Measurements from ENCODE around the gene ADIPOR2.

Gene ADIPOR2

GRCh38 chr12:1738446-1738845 lies 47.6 kb downstream of the ADIPOR2 start:
- ChIA-PET POLR2A (no interaction called here), CTCF (no interaction called here)
- TF ChIP-seq, protein P1, sequence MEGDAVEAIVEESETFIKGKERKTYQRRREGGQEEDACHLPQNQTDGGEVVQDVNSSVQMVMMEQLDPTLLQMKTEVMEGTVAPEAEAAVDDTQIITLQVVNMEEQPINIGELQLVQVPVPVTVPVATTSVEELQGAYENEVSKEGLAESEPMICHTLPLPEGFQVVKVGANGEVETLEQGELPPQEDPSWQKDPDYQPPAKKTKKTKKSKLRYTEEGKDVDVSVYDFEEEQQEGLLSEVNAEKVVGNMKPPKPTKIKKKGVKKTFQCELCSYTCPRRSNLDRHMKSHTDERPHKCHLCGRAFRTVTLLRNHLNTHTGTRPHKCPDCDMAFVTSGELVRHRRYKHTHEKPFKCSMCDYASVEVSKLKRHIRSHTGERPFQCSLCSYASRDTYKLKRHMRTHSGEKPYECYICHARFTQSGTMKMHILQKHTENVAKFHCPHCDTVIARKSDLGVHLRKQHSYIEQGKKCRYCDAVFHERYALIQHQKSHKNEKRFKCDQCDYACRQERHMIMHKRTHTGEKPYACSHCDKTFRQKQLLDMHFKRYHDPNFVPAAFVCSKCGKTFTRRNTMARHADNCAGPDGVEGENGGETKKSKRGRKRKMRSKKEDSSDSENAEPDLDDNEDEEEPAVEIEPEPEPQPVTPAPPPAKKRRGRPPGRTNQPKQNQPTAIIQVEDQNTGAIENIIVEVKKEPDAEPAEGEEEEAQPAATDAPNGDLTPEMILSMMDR (IDR thresholded peaks at IDR 0.05; ENCODE audit: insufficient read depth, low read length, missing control alignments) = no peak
- no peak overlapping the region for H3K4me3 ChIP-seq (ENCODE audit: low read depth, low read length)
- no peak for DNase-seq (ENCODE audit: low read depth, low spot score)

GRCh38 chr12:1739368-1739767 lies 48.5 kb downstream of the ADIPOR2 start:
- TF ChIP-seq, protein P1 (IDR thresholded peaks at IDR 0.05; ENCODE audit: insufficient read depth, low read length, missing control alignments) = no peak
- DNase-seq (ENCODE audit: low read depth, low spot score) = no peak
- no peak overlapping the region for H3K4me3 ChIP-seq (ENCODE audit: low read depth, low read length)
- ChIA-PET CTCF (no interaction called here), POLR2A (no interaction called here)

GRCh38 chr12:1740161-1740948 lies 49.5 kb downstream of the ADIPOR2 start:
- no peak for DNase-seq (ENCODE audit: low read depth, low spot score)
- POLR2A ChIA-PET = no interaction called here
- CTCF ChIA-PET = interaction anchor here (1.8 kb wide), 1 partner anchor 200 kb away, joined by 4 read pairs; no protein-coding TSS in a partner anchor
- TF ChIP-seq, protein P1 (IDR thresholded peaks at IDR 0.05; ENCODE audit: insufficient read depth, low read length, missing control alignments) = no peak
- H3K4me3 ChIP-seq (ENCODE audit: low read depth, low read length) = no peak overlapping the region

DNA sequence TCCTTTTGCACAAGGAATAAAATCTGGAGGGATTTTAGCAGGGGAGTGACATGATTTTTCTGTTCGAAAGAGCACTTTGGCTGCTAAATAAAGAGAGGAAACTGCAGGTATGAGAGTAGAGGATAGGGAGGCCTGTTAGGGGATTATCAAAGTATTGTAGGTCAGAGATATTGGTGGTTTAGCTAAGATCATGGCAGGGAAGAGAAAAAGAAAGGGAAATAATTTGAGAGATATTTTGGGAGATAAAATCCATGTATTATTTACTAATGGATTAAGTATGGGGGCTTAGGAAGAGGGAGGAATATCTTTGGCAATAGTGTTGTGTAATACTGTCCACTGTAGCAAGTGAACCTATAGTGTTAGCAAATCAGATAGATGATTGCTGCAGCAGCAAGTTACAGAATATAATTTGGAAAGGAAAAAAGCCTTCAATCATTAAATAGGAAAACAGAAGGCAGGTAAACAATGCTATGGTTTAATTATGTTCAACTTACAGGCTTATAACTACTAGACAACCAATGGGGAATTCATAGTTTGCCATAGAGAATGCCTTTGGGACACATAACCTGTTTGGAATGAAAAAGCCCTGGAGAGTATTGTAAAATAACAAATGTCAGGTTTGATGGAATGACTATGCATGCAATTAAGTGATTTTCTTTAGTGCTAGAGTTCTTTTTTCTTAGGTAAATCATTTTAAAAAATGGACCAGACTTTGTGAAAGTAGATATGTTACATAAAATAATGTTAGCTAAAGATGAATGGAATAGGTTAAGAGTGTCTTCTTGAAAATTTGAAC lies 50.5 kb downstream of the ADIPOR2 start:
- H3K4me3 ChIP-seq (ENCODE audit: low read depth, low read length) = no peak overlapping the region
- TF ChIP-seq, protein P1 (IDR thresholded peaks at IDR 0.05; ENCODE audit: insufficient read depth, low read length, missing control alignments) = no peak
- DNase-seq (ENCODE audit: low read depth, low spot score) = no peak
- ChIA-PET POLR2A (no interaction called here), CTCF (interaction anchor here (1.8 kb wide), 1 partner anchor 199 kb away, joined by 4 read pairs; no protein-coding TSS in a partner anchor)

- POLR2A ChIA-PET = no interaction called here
- H3K4me3 ChIP-seq (ENCODE audit: low read depth, low read length) = no peak overlapping the region
- CTCF ChIA-PET = no interaction called here
Observed at GRCh38 chr12:1744932-1745331, 54.1 kb downstream of the ADIPOR2 start.

More at GRCh38 chr12:1744932-1745331, 54.1 kb downstream of the ADIPOR2 start:
- no peak for DNase-seq (ENCODE audit: low read depth, low spot score)
- TF ChIP-seq, protein P1 (IDR thresholded peaks at IDR 0.05; ENCODE audit: insufficient read depth, low read length, missing control alignments) = no peak

Data from AG04449 (cell line).